ENCODE measurements around the gene KLHL8. TPM values are rescaled to one million over a fixed set of nuclear protein-coding genes. Genes with fewer than 3 reads are reported as not detected.

The KLHL8 gene
- total RNA-seq, 1 experiment from 2014 or later, result 9.9 TPM

DNA sequence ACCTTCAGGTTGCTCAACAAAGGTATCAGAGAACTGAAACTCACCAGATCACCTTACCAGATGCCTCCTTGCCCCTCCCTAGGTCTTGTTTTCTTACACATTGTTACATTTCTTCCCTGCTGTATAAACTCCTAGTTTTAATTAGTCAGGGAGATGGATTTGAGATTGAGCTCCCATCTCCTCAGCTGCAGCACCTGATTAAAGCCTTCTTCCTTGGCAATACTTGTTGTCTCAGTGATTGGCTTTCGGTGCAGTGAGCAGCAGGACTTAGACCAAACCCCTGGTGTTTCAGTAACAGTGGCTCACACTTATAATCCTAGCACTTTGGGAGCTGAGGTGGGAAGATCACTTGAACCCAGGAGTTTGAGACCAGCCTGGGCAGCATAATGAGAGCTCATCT, 42.5 kb upstream of the KLHL8 start:
- Mint-ChIP-seq H3K4me1 (ENCODE audit: low read depth, unreplicated experiment) (no peaks in the 10 kb centered on the region), H3K36me3 (ENCODE audit: insufficient read depth, unreplicated experiment) (no peaks in the 10 kb centered on the region), H3K27ac (ENCODE audit: unreplicated experiment) (no peak overlapping the region), H3K4me3 (ENCODE audit: low read depth, unreplicated experiment) (no peak overlapping the region), H3K9me3 (ENCODE audit: low read depth, unreplicated experiment) (peaks cover 2% of the 10 kb centered on the region), H3K27me3 (ENCODE audit: unreplicated experiment) (no peaks in the 10 kb centered on the region)
- CTCF ChIA-PET, result interaction anchor here (0.6 kb wide), 1 partner anchor 823 kb away, joined by 4 read pairs; no protein-coding TSS in a partner anchor
- TF ChIP-seq, protein P1, sequence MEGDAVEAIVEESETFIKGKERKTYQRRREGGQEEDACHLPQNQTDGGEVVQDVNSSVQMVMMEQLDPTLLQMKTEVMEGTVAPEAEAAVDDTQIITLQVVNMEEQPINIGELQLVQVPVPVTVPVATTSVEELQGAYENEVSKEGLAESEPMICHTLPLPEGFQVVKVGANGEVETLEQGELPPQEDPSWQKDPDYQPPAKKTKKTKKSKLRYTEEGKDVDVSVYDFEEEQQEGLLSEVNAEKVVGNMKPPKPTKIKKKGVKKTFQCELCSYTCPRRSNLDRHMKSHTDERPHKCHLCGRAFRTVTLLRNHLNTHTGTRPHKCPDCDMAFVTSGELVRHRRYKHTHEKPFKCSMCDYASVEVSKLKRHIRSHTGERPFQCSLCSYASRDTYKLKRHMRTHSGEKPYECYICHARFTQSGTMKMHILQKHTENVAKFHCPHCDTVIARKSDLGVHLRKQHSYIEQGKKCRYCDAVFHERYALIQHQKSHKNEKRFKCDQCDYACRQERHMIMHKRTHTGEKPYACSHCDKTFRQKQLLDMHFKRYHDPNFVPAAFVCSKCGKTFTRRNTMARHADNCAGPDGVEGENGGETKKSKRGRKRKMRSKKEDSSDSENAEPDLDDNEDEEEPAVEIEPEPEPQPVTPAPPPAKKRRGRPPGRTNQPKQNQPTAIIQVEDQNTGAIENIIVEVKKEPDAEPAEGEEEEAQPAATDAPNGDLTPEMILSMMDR (IDR thresholded peaks at IDR 0.05; ENCODE audit: unreplicated experiment), result no peak
- BruUV-seq (replicated peaks), result no TSS peak
- no peak for DNase-seq
- intact Hi-C loops (cut with micrococcal nuclease; ENCODE audit: unreplicated experiment), result no loop called here

DNA sequence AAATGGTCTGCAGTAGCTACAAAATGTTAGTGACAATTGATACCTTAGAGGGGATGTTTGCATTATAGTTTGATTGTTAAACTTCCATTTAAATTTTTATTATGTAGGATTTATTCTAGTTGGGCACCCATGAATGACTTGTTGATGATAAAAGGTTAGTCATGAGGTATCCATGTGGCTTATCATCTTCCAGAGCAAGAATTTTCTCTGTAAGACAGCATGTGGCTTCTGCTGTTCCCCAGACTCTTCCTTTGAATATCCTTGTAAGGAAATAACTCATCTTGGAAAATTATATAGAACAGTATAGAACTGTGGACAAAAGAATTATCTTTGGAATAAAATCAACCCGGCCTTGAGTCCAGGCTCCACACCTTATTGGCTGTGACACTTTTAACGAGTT, 40.1 kb upstream of the KLHL8 start:
- intact Hi-C loops (cut with micrococcal nuclease; ENCODE audit: unreplicated experiment), result no loop called here
- no TSS peak for BruUV-seq (replicated peaks)
- no peak overlapping the region for H3K27ac Mint-ChIP-seq (ENCODE audit: unreplicated experiment)

DNA sequence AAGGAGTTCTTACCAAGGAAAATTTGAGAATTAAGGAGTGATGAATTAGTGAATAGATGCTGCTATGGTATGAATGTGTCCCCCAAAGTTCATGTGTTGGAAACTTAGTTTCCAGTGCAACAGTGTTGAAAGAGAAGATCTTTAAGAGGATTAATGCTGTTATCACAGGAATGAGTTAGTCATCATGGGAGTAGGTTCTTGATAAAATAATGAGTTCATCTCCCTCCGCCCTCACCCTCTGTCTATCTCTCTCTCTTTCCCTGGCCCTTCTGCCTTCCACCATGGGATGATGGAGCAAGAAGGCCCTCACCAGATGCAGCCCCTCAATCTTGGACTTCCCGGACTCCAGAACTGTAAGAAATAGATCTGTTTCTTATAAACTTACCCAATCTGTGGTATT, 38.3 kb upstream of the KLHL8 start:
- no peak overlapping the region for H3K4me3 Mint-ChIP-seq (ENCODE audit: low read depth, unreplicated experiment)
- no TSS peak for BruUV-seq (replicated peaks)

More for the DNA sequence above, 40.1 kb upstream of the KLHL8 start:
- TF ChIP-seq, protein P1 (IDR thresholded peaks at IDR 0.05; ENCODE audit: unreplicated experiment), result no peak
- no peak for DNase-seq
- Mint-ChIP-seq H3K9me3 (ENCODE audit: low read depth, unreplicated experiment) (peaks cover 6% of the 10 kb centered on the region), H3K27me3 (ENCODE audit: unreplicated experiment) (no peaks in the 10 kb centered on the region), H3K4me3 (ENCODE audit: low read depth, unreplicated experiment) (no peak overlapping the region), H3K36me3 (ENCODE audit: insufficient read depth, unreplicated experiment) (no peaks in the 10 kb centered on the region), H3K4me1 (ENCODE audit: low read depth, unreplicated experiment) (no peaks in the 10 kb centered on the region)
- CTCF ChIA-PET, result no interaction called here

DNA sequence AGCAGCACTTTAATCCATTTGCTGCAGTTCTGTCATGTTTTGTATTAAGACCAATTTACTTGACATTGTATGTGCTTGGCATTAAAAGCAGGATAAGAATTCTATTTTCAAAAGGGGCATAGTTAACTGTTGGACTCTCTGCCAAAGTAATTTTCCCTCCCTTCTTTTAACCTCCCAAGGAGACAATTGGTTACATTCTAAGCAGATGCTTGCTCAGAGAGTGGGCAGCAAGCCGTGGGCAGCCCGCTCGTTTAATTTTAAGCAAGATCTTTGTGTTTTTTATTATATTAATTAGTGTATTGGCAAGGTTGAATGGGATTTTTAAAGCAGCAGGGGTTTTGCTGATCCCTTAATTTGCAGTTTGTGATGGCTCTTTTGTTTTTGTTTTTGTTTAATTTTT, 37.1 kb upstream of the KLHL8 start:
- no peak overlapping the region for H3K27ac Mint-ChIP-seq (ENCODE audit: unreplicated experiment)
- intact Hi-C loops (cut with micrococcal nuclease; ENCODE audit: unreplicated experiment), result no loop called here
- CTCF ChIA-PET, result no interaction called here
- TF ChIP-seq, protein P1 (IDR thresholded peaks at IDR 0.05; ENCODE audit: unreplicated experiment), result no peak
- no peak for DNase-seq
- H3K4me3 Mint-ChIP-seq (ENCODE audit: low read depth, unreplicated experiment), result no peak overlapping the region
- no peaks in the 10 kb centered on the region for H3K27me3 Mint-ChIP-seq (ENCODE audit: unreplicated experiment)
- H3K4me1 Mint-ChIP-seq (ENCODE audit: low read depth, unreplicated experiment), result no peaks in the 10 kb centered on the region
- BruUV-seq (replicated peaks), result no TSS peak
- H3K36me3 Mint-ChIP-seq (ENCODE audit: insufficient read depth, unreplicated experiment), result no peaks in the 10 kb centered on the region
- H3K9me3 Mint-ChIP-seq (ENCODE audit: low read depth, unreplicated experiment), result peaks cover 4% of the 10 kb centered on the region

More for the DNA sequence above, 38.3 kb upstream of the KLHL8 start:
- Mint-ChIP-seq H3K4me1 (ENCODE audit: low read depth, unreplicated experiment) (no peaks in the 10 kb centered on the region), H3K27ac (ENCODE audit: unreplicated experiment) (no peak overlapping the region), H3K9me3 (ENCODE audit: low read depth, unreplicated experiment) (peaks cover 6% of the 10 kb centered on the region), H3K27me3 (ENCODE audit: unreplicated experiment) (no peaks in the 10 kb centered on the region), H3K36me3 (ENCODE audit: insufficient read depth, unreplicated experiment) (no peaks in the 10 kb centered on the region)
- no peak for DNase-seq
- TF ChIP-seq, protein P1 (IDR thresholded peaks at IDR 0.05; ENCODE audit: unreplicated experiment), result no peak
- intact Hi-C loops (cut with micrococcal nuclease; ENCODE audit: unreplicated experiment), result no loop called here
- CTCF ChIA-PET, result no interaction called here

Measured in Calu3 (cell line).